Astrocyte (in vitro differentiated cells and primary cell): Measurements from ENCODE around the gene TTC27. TPM values are rescaled to one million over a fixed set of nuclear protein-coding genes. Genes with fewer than 3 reads are reported as not detected.

Source experiments
- DNase-seq: peaks from one replicate; pipeline ENCODE4 v3.0.0-alpha.2; 2010; ENCODE audit warnings: low read depth
- FAIRE-seq: peaks from 2 replicates; lab custom pipeline; 2011; peaks lifted over from hg19 to GRCh38; lab: Jason Lieb, UNC
- H2AFZ ChIP-seq: 2 replicates; pipeline ENCODE4 v1.6.0; 2012; ENCODE audit warnings: low read depth, low read length, inconsistent platforms
- H3K27ac ChIP-seq: 2 replicates; pipeline ENCODE4 v1.5.1; 2011; ENCODE audit warnings: low read depth, low read length, inconsistent platforms
- H3K27me3 ChIP-seq: 2 replicates; pipeline ENCODE4 v1.6.0; 2011; ENCODE audit warnings: low read length, inconsistent platforms; ENCODE audit not compliant: insufficient read depth
- H3K36me3 ChIP-seq: 2 replicates; pipeline ENCODE4 v1.5.1; 2011; ENCODE audit warnings: low read length, inconsistent platforms; ENCODE audit not compliant: insufficient read depth
- H3K4me1 ChIP-seq: 2 replicates; pipeline ENCODE4 v1.5.1; 2011; ENCODE audit warnings: low read length, inconsistent platforms; ENCODE audit not compliant: insufficient read depth
- H3K4me2 ChIP-seq: 2 replicates; pipeline ENCODE4 v1.6.0; 2012; ENCODE audit warnings: low read length, inconsistent platforms
- H3K4me3 ChIP-seq: 2 replicates; pipeline ENCODE4 v1.5.1; 2011; ENCODE audit warnings: low read depth, mild to moderate bottlenecking, low read length, inconsistent platforms; ENCODE audit not compliant: insufficient read depth
- H3K79me2 ChIP-seq: 2 replicates; pipeline ENCODE4 v1.6.0; 2012; ENCODE audit warnings: mild to moderate bottlenecking, low read length, inconsistent platforms; ENCODE audit not compliant: insufficient read depth
- H3K9ac ChIP-seq: 2 replicates; pipeline ENCODE4 v1.6.0; 2012; ENCODE audit warnings: mild to moderate bottlenecking, low read length, inconsistent platforms
- H3K9me3 ChIP-seq: 2 replicates; pipeline ENCODE4 v1.5.1; 2012; ENCODE audit warnings: low read depth, mild to moderate bottlenecking, low read length, inconsistent platforms; ENCODE audit not compliant: insufficient read depth
- H4K20me1 ChIP-seq: 2 replicates; pipeline ENCODE4 v1.6.0; 2012; ENCODE audit warnings: low read length, inconsistent platforms; ENCODE audit not compliant: insufficient read depth
- H3K27ac Mint-ChIP-seq: one replicate; pipeline ENCODE4 v1.8.0; 2021; ENCODE audit warnings: mild to moderate bottlenecking, mixed read lengths; ENCODE audit not compliant: unreplicated experiment
- H3K27me3 Mint-ChIP-seq: one replicate; pipeline ENCODE4 v1.8.0; 2021; ENCODE audit warnings: low read depth, mixed read lengths; ENCODE audit not compliant: unreplicated experiment
- H3K36me3 Mint-ChIP-seq: one replicate; pipeline ENCODE4 v1.8.0; 2021; ENCODE audit warnings: low read depth, mixed read lengths; ENCODE audit not compliant: unreplicated experiment
- H3K4me1 Mint-ChIP-seq: one replicate; pipeline ENCODE4 v1.8.0; 2021; ENCODE audit warnings: low read depth, mixed read lengths; ENCODE audit not compliant: unreplicated experiment
- H3K4me3 Mint-ChIP-seq: one replicate; pipeline ENCODE4 v1.8.0; 2021; ENCODE audit warnings: mild to moderate bottlenecking, moderate library complexity, mixed read lengths; ENCODE audit not compliant: unreplicated experiment
- H3K9me3 Mint-ChIP-seq: one replicate; pipeline ENCODE4 v1.8.0; 2021; ENCODE audit warnings: mild to moderate bottlenecking, mixed read lengths; ENCODE audit not compliant: unreplicated experiment
- EZH2 ChIP-seq: IDR thresholded peaks from 2 replicates; pipeline ENCODE4 v1.6.1; 2012; ENCODE audit warnings: mild to moderate bottlenecking, low read length, inconsistent platforms; ENCODE audit not compliant: insufficient read depth
- total RNA-seq: library from RNA; stranded (reverse); gene quantifications from 2 replicates; pipeline ENCODE4 v1.2.1, GENCODE V29; 2021
- TF ChIP-seq, protein P1 (sequence below): IDR thresholded peaks from 2 replicates; pipeline ENCODE4 v1.5.1; 2011; ENCODE audit warnings: low read depth, mild to moderate bottlenecking, inconsistent platforms, low read length, moderate library complexity; ENCODE audit not compliant: insufficient read depth

Gene TTC27
- total RNA-seq, 1 donor from 2014 or later: 25.1 TPM

DNA sequence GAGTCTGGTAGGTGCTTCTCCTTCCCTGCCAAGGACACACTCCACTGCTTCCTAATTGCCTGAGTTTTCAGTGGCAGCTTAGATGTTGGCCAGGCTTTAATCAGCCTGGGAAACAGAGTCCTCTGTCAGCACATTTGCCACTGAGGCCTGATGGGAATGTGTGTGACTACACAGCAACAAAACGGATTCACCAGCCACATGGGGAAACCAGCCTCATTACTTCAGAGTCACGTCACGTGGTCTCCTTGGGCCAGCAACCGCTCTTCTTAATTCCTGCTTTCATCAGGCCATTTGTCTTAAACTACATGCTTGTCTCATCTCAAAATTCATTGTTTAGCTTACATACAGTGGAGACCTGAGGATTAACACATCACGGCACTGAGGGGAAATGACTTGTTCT, 225.0 kb downstream of the TTC27 start:
- H3K36me3 Mint-ChIP-seq: peaks cover 1% of the 10 kb centered on the region
- H3K9me3 Mint-ChIP-seq: no peaks in the 10 kb centered on the region
- H3K4me2 ChIP-seq: no peak overlapping the region
- no peak overlapping the region for H3K27ac Mint-ChIP-seq
- TF ChIP-seq EZH2: no peak
- TF ChIP-seq, protein P1, sequence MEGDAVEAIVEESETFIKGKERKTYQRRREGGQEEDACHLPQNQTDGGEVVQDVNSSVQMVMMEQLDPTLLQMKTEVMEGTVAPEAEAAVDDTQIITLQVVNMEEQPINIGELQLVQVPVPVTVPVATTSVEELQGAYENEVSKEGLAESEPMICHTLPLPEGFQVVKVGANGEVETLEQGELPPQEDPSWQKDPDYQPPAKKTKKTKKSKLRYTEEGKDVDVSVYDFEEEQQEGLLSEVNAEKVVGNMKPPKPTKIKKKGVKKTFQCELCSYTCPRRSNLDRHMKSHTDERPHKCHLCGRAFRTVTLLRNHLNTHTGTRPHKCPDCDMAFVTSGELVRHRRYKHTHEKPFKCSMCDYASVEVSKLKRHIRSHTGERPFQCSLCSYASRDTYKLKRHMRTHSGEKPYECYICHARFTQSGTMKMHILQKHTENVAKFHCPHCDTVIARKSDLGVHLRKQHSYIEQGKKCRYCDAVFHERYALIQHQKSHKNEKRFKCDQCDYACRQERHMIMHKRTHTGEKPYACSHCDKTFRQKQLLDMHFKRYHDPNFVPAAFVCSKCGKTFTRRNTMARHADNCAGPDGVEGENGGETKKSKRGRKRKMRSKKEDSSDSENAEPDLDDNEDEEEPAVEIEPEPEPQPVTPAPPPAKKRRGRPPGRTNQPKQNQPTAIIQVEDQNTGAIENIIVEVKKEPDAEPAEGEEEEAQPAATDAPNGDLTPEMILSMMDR: no peak
- H3K27me3 Mint-ChIP-seq: peaks cover 5% of the 10 kb centered on the region
- H3K4me3 Mint-ChIP-seq: no peak overlapping the region
- no peaks in the 10 kb centered on the region for H3K9me3 ChIP-seq
- no peaks in the 10 kb centered on the region for H3K36me3 ChIP-seq
- H3K79me2 ChIP-seq: no peaks in the 10 kb centered on the region
- no peak overlapping the region for H3K4me3 ChIP-seq
- no peak for FAIRE-seq
- H3K4me1 Mint-ChIP-seq: no peaks in the 10 kb centered on the region
- no peaks in the 10 kb centered on the region for H3K27me3 ChIP-seq
- DNase-seq: peak; percentile 3
- no peak overlapping the region for H3K9ac ChIP-seq
- H3K27ac ChIP-seq: no peak overlapping the region
- no peak overlapping the region for H2AFZ ChIP-seq
- no peaks in the 10 kb centered on the region for H4K20me1 ChIP-seq
- no peaks in the 10 kb centered on the region for H3K4me1 ChIP-seq

DNA sequence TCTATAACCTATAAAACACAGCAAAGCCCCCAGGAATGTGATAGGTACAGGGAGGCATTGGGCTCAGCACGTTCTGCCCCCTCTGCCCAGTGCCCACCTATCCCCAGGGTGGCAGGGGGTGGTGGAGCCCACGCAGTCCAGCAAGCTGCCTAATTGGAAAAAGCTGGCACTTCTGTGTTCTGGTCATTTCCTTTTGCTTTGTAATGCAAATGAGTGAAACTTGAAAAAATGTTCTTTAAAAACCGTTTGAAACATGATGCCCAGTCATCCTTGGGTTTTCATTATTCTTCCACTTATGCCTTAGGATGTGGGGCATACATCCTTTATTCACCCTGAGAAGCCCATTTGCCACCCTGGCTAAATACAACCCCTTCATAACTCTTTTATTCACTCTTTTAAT, 229.0 kb downstream of the TTC27 start:
- DNase-seq: no peak
- H3K27me3 Mint-ChIP-seq: peaks cover 5% of the 10 kb centered on the region

DNA sequence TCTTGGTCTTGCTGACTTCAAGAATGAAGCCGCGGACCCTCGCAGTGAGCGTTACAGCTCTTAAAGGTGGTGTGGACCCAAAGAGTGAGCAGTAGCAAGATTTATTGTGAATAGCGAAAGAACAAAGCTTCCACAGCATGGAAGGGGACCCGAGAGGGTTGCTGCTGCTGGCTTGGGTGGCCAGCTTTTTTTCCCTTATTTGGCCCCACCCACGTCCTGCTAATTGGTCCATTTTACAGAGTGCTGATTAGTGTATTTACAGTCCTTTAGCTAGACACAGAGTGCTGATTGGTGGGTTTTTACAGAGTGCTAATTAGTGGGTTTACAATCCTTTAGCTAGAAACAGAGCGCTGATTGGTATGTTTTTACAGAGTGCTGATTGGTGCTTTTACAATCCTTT, 230.9 kb downstream of the TTC27 start:
- Histone ChIP-seq H3K4me3 (no peak overlapping the region), H4K20me1 (no peaks in the 10 kb centered on the region), H3K4me2 (no peak overlapping the region), H2AFZ (no peak overlapping the region), H3K27ac (no peak overlapping the region), H3K9me3 (no peaks in the 10 kb centered on the region), H3K9ac (no peak overlapping the region), H3K27me3 (no peaks in the 10 kb centered on the region), H3K4me1 (peaks cover 3% of the 10 kb centered on the region), H3K36me3 (no peaks in the 10 kb centered on the region), H3K79me2 (no peaks in the 10 kb centered on the region)
- Mint-ChIP-seq H3K4me3 (no peak overlapping the region), H3K4me1 (peaks cover 6% of the 10 kb centered on the region), H3K27me3 (peaks cover 5% of the 10 kb centered on the region), H3K36me3 (no peaks in the 10 kb centered on the region), H3K9me3 (no peaks in the 10 kb centered on the region), H3K27ac (no peak overlapping the region)
- FAIRE-seq (no peak), DNase-seq (no peak)
- TF ChIP-seq, protein P1: no peak
- TF ChIP-seq EZH2: no peak

More for the DNA sequence above, 229.0 kb downstream of the TTC27 start:
- no peak overlapping the region for H3K4me2 ChIP-seq
- H3K27me3 ChIP-seq: no peaks in the 10 kb centered on the region
- no peaks in the 10 kb centered on the region for H3K79me2 ChIP-seq
- Mint-ChIP-seq H3K9me3 (no peaks in the 10 kb centered on the region), H3K4me3 (no peak overlapping the region), H3K4me1 (no peaks in the 10 kb centered on the region), H3K36me3 (no peaks in the 10 kb centered on the region), H3K27ac (no peak overlapping the region)
- H4K20me1 ChIP-seq: no peaks in the 10 kb centered on the region
- FAIRE-seq: no peak
- TF ChIP-seq, protein P1: no peak
- TF ChIP-seq EZH2: no peak
- no peaks in the 10 kb centered on the region for H3K36me3 ChIP-seq
- H2AFZ ChIP-seq: no peak overlapping the region
- no peak overlapping the region for H3K9ac ChIP-seq
- no peak overlapping the region for H3K27ac ChIP-seq
- no peaks in the 10 kb centered on the region for H3K4me1 ChIP-seq
- H3K9me3 ChIP-seq: no peaks in the 10 kb centered on the region
- H3K4me3 ChIP-seq: no peak overlapping the region
